Stimulated activated CD4-positive, alpha-beta T cell treated with anti-CD3 and anti-CD28 coated beads, Interleukin-1b, Interleukin-23, amount 100 ng/mL, for 1 hour (primary cell): ENCODE measurements around the gene DHCR24.

Experiments used
- DNase-seq, 2 donors: peaks; one replicate each; pipeline ENCODE4 v3.0.0-alpha.2; 2020; ENCODE audit warnings: low read depth in 2 of 2

DHCR24 gene

DNA sequence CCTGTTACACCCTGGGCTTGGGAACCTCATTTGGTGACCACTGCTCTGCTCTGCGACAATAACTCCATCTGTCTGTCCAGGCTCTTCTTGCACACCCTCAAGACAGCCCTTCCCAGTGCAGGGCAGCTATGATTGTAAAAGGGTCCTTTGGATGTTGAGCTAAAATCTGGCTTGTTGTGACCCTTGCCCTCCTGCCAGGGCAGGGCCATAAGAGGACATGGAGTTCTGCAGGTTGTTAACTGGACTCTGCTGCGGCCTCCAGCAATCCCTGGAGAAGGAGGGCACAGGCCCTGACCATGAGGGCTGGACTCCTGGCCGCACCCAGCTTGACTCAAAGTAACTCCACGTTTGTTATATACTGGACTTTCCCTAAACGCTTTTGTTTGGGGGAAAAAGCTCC is 41.2 kb downstream of the DHCR24 start:
- no peak for DNase-seq

GRCh38 chr1:54844564-54844963 is 42.4 kb downstream of the DHCR24 start:
- DNase-seq: no peak

GRCh38 chr1:54843449-54843848 is 43.5 kb downstream of the DHCR24 start:
- DNase-seq: no peak

GRCh38 chr1:54842963-54843362 is 44.0 kb downstream of the DHCR24 start:
- DNase-seq: no peak

DNA sequence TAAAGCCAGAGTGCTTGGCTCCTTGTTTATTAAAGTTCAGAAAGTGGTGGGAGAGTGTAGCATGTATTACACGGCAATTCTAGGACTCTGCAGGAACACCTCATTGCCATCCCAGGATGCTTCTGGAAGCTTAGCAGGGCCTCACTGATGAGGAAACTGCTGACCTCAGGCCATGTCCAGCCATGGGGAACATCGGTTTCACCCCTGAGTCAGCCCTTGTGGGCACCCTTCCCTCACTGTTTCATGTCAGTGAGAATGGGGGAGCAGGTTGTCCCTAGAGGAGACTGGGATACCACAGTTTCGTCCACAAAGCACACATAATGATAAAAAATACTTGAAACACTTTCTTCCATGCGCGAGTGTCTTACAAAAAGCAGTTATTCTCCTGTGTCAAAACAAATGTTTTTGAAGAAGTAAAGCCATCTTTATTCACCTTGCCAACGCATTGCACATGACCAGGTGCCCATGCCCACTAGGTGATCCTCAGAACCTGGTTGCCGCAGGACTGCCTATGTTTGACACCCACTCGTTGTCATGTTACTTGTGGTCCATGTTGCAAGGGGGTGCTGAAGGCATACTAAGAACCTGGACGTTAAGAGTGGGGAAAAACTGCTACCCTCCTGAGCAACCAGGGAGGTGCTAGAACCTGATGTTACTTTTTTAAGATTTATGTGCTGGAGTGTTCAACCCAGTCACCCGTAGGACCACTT is 44.6 kb downstream of the DHCR24 start:
- DNase-seq: no peak

GRCh38 chr1:54839824-54840223 is 47.2 kb downstream of the DHCR24 start:
- DNase-seq: no peak

DNA sequence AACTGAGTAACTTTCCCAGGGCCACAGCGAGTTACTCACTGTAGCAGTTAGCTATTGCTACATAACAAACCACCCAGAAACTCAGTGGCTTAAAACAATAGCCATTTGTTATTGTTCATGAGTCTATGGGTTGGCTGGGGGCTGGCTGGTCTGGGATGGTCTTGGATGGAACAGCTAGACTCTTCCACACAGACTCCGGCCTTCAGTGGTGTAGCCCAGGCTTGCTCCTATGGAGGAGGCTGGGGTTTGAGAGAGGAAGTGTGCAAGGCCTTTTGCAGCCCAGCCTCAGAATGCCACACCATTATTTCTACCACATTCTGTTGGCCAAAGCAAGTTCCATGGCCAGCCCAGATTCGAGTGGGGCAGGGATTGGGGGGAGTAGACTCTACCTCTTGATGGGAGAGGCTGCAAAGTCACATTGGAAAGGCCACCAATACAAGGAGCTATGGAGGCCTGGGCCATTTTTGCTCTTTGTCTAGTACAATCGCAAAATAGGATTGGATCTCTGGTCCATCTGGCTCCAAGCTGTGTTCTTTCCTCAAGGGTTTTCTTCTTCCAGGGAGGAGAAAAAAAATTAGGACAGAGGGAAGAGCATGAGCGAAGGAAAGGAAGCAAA is 48.3 kb downstream of the DHCR24 start:
- no peak for DNase-seq

DNA sequence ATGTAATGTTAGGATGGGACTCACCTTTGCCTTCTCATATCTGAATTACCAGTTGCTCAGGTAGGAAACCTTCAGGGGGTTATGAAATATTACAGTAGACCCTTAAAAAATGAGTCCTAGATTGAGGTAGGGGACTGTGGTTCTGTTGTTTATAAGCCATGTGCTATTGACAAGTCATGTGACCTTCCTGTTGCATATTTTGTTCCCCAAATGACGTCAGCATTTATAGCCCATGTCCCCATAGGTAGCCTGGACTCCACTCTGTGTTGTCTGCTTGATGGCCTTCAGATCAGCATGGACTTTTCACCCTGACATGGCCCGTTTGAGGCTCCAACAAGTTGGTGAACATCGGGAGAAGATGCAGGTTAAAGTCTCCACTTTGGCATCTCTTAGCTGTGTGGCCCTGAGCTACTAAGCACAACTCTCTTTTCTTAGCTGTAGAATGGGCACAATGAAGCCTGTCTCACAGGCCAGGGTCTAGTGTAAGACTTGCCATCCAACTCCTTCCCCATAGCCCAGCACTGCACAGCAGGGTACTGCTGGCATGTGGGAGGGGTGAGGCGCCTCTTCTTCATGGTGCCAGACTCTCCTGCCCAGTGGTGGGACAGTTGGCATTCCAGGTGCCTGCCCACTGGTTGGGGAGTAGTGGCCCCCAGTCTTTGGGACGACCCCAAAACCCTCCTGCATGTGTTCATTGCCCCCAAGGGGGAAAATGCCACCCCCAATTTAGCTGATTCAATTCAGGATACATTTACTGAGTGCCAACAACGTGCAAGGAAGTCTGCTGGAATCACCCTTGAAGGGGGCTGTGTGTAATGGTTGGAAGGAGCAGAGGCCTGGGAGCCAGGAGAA is 49.8 kb downstream of the DHCR24 start:
- DNase-seq: no peak

- no peak for DNase-seq
Observed at GRCh38 chr1:54836594-54836993, 50.4 kb downstream of the DHCR24 start.

DNA sequence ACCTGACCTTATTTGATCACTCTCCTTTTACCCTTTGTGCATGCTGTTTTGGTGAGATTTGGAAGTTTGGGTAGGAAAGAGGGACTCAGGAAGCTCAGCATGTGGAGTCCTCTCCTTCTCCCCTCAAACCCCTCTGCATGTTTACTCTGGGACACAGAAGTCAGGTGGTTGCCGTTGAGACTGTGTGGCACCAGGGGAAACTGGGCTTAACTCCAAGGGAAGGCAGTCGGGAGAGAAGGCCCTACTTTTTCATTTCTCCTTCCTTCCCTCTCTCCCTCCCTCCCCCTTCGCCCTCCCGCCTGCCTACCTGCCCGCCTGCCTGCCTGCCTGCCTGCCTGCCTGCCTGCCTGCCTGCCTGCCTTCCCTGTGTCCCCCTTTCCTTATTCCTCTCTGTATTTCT is 51.0 kb downstream of the DHCR24 start:
- no peak for DNase-seq

DNA sequence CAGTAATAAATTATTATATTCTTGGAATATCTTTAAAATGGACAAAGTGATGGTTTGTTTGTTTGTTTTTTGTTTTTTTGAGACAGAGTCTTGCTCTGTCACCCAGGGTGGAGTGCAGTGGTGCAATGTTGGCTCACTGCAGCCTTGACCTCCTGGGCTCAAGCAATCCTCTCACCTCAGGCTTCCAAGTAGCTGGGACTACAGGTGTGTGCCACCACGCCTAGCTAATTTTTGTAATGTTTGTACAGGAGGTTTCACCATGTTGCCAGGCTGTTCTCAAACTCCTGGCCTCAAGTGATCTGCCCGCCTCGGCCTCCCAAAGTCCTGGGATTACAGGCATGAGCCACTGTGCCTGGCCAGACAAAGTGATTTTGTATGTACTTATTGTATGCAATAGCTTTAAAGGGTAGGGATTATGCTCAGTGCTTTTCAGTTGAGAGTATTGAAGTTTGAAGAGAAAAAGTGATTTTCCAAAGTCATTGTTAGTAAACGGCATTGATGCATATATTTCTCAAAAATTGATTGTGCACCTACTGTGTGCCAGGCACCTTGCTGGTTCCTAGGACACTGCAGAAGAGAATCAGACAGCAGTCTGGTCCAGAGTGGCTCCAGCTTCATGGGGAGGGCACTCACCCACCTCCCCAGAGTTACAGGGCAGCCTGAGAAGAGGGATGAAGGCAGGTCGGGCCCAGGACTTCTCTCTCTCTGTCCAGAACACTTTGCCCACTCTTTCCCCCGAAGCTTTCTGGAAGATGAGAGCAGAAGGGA is 51.7 kb downstream of the DHCR24 start:
- no peak for DNase-seq

DNA sequence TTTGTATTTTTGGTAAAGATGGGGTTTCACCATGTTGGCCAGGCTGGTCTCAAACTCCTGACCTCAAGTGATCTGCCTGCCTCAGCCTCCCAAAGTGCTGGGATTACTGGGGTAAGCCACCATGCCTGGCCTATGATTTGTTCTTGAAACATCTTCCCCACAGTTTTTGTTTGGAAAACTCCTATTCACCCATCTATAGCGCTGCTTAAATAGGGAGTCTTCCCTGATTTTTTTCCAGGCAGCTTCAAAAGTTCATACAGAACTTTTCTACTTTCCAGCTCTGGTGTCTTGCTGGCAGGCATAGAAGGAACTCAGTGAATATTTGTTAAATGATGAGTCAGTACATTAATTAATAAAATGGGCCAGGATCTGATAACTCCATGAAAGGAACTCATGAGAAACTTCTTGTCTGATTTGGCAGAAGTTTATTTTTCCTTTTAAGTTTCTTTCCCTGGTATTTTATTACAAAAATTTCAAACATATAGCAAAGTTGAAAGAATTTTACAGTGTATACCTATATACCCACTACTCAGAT is 52.9 kb downstream of the DHCR24 start:
- no peak for DNase-seq

DNA sequence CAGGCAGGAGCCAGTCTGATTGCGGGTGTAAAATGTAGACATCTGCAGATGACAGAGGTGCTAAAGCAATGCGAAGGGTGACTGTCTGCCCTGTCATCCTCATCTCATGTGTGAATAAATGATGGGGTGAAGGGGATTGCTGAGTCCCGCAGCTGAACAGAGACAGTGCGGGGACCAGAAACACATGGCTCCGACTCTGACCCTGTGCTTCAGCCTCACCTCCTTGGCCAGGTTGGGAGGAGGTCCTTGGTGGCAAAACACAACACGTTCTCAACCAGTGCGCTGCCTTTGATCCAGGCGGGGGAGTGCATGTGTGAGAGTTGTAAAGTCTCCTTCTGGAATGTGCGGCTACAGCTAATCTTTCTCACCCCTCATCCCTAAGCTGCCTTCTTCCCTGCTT is 53.9 kb downstream of the DHCR24 start:
- no peak for DNase-seq

- DNase-seq: no peak
Observed at GRCh38 chr1:54826226-54826816, 60.7 kb downstream of the DHCR24 start.

DNA sequence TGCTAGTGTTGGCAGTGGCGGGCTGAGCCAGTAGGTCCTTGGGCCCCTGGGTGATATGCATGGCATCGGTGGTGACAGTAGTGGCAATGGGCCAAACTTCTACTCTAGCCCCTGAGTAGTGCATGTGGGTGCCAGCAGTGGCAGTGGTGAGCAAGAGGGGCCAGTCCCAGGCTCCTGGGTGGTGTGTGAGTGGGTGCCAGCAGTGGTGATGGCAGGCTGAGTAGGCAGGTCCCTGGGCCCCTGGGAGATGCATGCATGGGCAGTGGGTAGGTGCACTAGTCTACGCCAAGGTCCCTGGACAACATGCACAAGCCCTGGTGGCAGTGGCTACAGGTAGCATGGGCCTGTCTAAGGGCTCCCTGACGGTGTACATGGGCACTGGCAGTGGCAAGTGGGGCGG is 61.3 kb downstream of the DHCR24 start:
- DNase-seq: no peak

- no peak for DNase-seq
Observed at GRCh38 chr1:54823670-54824069, 63.3 kb downstream of the DHCR24 start.

- DNase-seq: no peak
Observed at GRCh38 chr1:54819733-54820132, 67.3 kb downstream of the DHCR24 start.

- no peak for DNase-seq
Observed at GRCh38 chr1:54819195-54819536, 67.8 kb downstream of the DHCR24 start.

DNA sequence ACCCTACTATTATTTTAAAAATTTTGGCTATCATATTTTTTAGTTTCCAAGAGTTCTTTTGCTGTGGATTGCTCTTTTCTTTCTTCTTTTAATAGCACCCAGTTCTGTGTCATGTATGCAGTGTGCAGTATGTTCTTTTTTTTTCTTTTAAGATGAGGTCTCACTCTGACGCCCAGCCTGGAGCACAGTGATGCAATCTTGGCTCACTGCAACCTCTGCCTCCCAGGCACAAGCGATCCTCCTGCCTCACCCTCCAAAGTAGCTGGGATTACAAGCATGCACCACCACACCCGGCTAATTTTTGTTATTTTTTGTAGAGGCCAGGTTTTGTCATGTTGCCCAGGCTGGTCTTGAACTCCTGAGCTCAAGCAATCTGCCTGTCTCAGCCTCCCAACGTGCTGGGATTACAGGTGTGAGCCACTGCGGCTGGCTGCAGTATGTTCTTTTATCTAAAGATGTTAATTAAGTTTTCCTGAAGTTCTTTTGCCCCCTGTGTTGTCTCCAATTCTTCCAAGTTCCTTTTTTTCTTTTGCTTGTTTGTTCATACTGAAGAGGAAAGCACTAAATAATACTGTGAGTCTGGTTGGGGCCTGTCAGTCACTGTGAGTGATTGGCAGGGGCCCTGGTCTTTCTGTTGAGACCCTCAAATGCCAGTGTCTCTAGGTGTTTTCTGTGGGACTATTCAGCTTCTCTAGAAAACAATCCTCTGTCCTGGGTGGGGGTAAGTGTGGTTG is 68.4 kb downstream of the DHCR24 start:
- DNase-seq: no peak

GRCh38 chr1:54816951-54817350 is 70.0 kb downstream of the DHCR24 start:
- no peak for DNase-seq

GRCh38 chr1:54816130-54816529 is 70.9 kb downstream of the DHCR24 start:
- DNase-seq: no peak
